Endothelial cell of umbilical vein (primary cell): ENCODE measurements around the gene IQGAP3. TPM values are rescaled to one million over a fixed set of nuclear protein-coding genes. Genes with fewer than 3 reads are reported as not detected.

ENCODE experiments used
- BruUV-seq: library from RNA; stranded (reverse); fragments of 400-500 nt; replicated peaks from 2 replicates; lab custom pipeline; 2021; lab: Mats Ljungman, UMichigan
- CTCF ChIA-PET: fragments of 300-600, 350-600 bp; sonication (Branson Sonifier 250); formaldehyde crosslinking; loops from one replicate; lab custom pipeline; 2021; ENCODE audit warnings: antibody characterized with exemption, inconsistent platforms; lab: Charles Lee
- POLR2A ChIA-PET: fragments of 300-600, 350-600 bp; sonication (Branson Sonifier 250); formaldehyde crosslinking; loops from one replicate; lab custom pipeline; 2021; ENCODE audit warnings: antibody characterized with exemption, inconsistent platforms; lab: Charles Lee
- DNase-seq: peaks from one replicate; pipeline ENCODE4 v3.0.0-alpha.2; 2011; ENCODE audit warnings: low read depth, low spot score
- FAIRE-seq: peaks from 2 replicates; lab custom pipeline; 2011; peaks lifted over from hg19 to GRCh38; lab: Jason Lieb, UNC
- H2AFZ ChIP-seq: 2 replicates; pipeline ENCODE4 v1.6.0; 2012; ENCODE audit warnings: low read depth, low read length, control low read depth, inconsistent platforms
- H3K27ac ChIP-seq: 2 replicates; pipeline ENCODE4 v1.5.1; 2011; ENCODE audit warnings: low read depth, mild to moderate bottlenecking, control low read depth, low read length, moderate library complexity; ENCODE audit not compliant: insufficient read depth
- H3K27me3 ChIP-seq, 2 experiments: 2 replicates each; pipeline versions ENCODE4 v1.6.0 to v1.6.1; 2011; ENCODE audit warnings: low read length in 2 of 2, mixed read lengths in 1 of 2; ENCODE audit not compliant: control insufficient read depth in 2 of 2, insufficient read depth in 2 of 2
- H3K36me3 ChIP-seq, 2 experiments: 2 replicates in 1 of 2; 3 replicates in 1 of 2; pipeline ENCODE4 v1.5.1; 2011; ENCODE audit warnings: low read length in 2 of 2, mild to moderate bottlenecking in 1 of 2, moderate library complexity in 1 of 2; ENCODE audit not compliant: control insufficient read depth in 2 of 2, insufficient read depth in 2 of 2; ENCODE audit errors: extremely low read depth in 1 of 2
- H3K4me1 ChIP-seq: 3 replicates; pipeline ENCODE4 v1.5.1; 2011; ENCODE audit warnings: mild to moderate bottlenecking, low read length; ENCODE audit not compliant: control insufficient read depth, insufficient read depth; ENCODE audit errors: extremely low read depth
- H3K4me2 ChIP-seq: 2 replicates; pipeline ENCODE4 v1.6.1; 2011; ENCODE audit warnings: low read length, control low read depth, mixed read lengths; ENCODE audit not compliant: insufficient read depth
- H3K4me3 ChIP-seq, 3 experiments: fragments of 200-600 bp in 1 of 3; sonication (generic), shearing (Covaris generic) in 1 of 3; replicated peaks in 1 of 3; 2 replicates each; pipeline ENCODE4 v1.5.1; 2011 to 2016; ENCODE audit warnings: control low read depth in 3 of 3, low read length in 3 of 3, mild to moderate bottlenecking in 2 of 3, inconsistent platforms in 1 of 3, low read depth in 1 of 3, moderate library complexity in 1 of 3; ENCODE audit not compliant: insufficient read depth in 1 of 3
- H3K79me2 ChIP-seq: 2 replicates; pipeline ENCODE4 v1.6.0; 2012; ENCODE audit warnings: low read length, inconsistent platforms; ENCODE audit not compliant: control insufficient read depth, insufficient read depth
- H3K9ac ChIP-seq: replicated peaks from 2 replicates; pipeline ENCODE3; 2011; ENCODE audit warnings: low read length, control low read depth; ENCODE audit not compliant: insufficient read depth; ENCODE audit errors: extremely low read depth
- H3K9me1 ChIP-seq: replicated peaks from 3 replicates; pipeline ENCODE4 v1.6.0; 2011; ENCODE audit warnings: mild to moderate bottlenecking, low read length; ENCODE audit not compliant: control insufficient read depth, insufficient read depth; ENCODE audit errors: extremely low read depth
- H3K9me3 ChIP-seq: replicated peaks from 2 replicates; pipeline ENCODE4 v1.5.1; 2012; ENCODE audit warnings: low read length, inconsistent platforms; ENCODE audit not compliant: control insufficient read depth, insufficient read depth
- H4K20me1 ChIP-seq: replicated peaks from 2 replicates; pipeline ENCODE3; 2011; ENCODE audit warnings: mild to moderate bottlenecking, low read length; ENCODE audit not compliant: control insufficient read depth, insufficient read depth; ENCODE audit errors: extremely low read depth
- EZH2 ChIP-seq: IDR thresholded peaks from 2 replicates; pipeline ENCODE4 v1.6.1; 2012; ENCODE audit warnings: borderline replicate concordance, low read depth, mild to moderate bottlenecking, moderate library complexity, low read length, inconsistent platforms; ENCODE audit not compliant: severe bottlenecking
- GATA2 ChIP-seq: IDR thresholded peaks from 2 replicates; pipeline ENCODE4 v1.7.0; 2011; ENCODE audit warnings: low read depth, mild to moderate bottlenecking, moderate library complexity, mixed read lengths, low read length; ENCODE audit not compliant: insufficient read length, insufficient read depth
- JUN ChIP-seq: IDR thresholded peaks from 2 replicates; pipeline ENCODE4 v1.6.1; 2011; ENCODE audit warnings: borderline replicate concordance, low read depth; ENCODE audit not compliant: insufficient read length, insufficient read depth
- MAX ChIP-seq: IDR thresholded peaks from 2 replicates; pipeline ENCODE4 v1.6.1; 2011; ENCODE audit not compliant: insufficient read depth, insufficient read length
- POLR2AphosphoS5 ChIP-seq: IDR thresholded peaks from 2 replicates; pipeline ENCODE4 v1.6.1; 2012; ENCODE audit warnings: low read depth, mild to moderate bottlenecking, control low read depth, low read length, moderate library complexity; ENCODE audit not compliant: insufficient read depth
- dilution Hi-C: fragments of 300-500 bp; cut with MboI; formaldehyde crosslinking; loops from one replicate; pipeline ENCODE4 v1.15.0; 2019; ENCODE audit warnings: low sequenced_read_pairs; ENCODE audit not compliant: extremely low pct_ligation_motif_present
- intact Hi-C: fragments of 100-400 bp; cut with micrococcal nuclease; formaldehyde crosslinking; loops from one replicate; pipeline ENCODE4 v1.10.0; 2022
- polyA plus RNA-seq, 4 experiments: library from polyadenylated mRNA; depleted of rRNA in 3 of 4; stranded (reverse) in 3 of 4; unstranded in 1 of 4; fragments of >200 nt; gene quantifications; 2 replicates each; pipeline versions ENCODE4 v1.2.1 to v1.2.3, GENCODE V29; 2011 to 2012; ENCODE audit warnings: missing spikeins in 1 of 4
- total RNA-seq: library from RNA; stranded (reverse); gene quantifications from 2 replicates; pipeline ENCODE4 v1.2.3, GENCODE V29; 2021

Gene IQGAP3
- total and polyA plus RNA-seq, 2 donors (not counting 3 experiments of a cell fraction or from before 2014, with no cell fraction given) = 28.3 to 60.7 TPM

- H3K9me1 ChIP-seq = no peaks in the 10 kb centered on the region
- peaks cover 92% of the 10 kb centered on the region for H3K79me2 ChIP-seq
- TF ChIP-seq MAX (no peak), POLR2AphosphoS5 (no peak)
- H2AFZ ChIP-seq = no peak overlapping the region
- no peaks in the 10 kb centered on the region for H3K27me3 ChIP-seq
- ChIA-PET CTCF (interaction anchor here (1.7 to 9.6 kb wide), 2 partner anchors 8 to 83 kb away, joined by 3 to 119 read pairs; no protein-coding TSS in a partner anchor), POLR2A (no interaction called here)
- H3K4me1 ChIP-seq = peaks cover 21% of the 10 kb centered on the region
- H3K27ac ChIP-seq = no peak overlapping the region
- BruUV-seq = no TSS peak
- H3K9me3 ChIP-seq = no peaks in the 10 kb centered on the region
- dilution Hi-C loops (no loop called here), intact Hi-C loops (no loop called here)
- H3K4me3 ChIP-seq = no peak overlapping the region
- FAIRE-seq (no peak), DNase-seq (no peak)
- peaks cover 0 to 2% of the 10 kb centered on the region in 2 experiments for H3K36me3 ChIP-seq
- peaks cover under 1% of the 10 kb centered on the region for H4K20me1 ChIP-seq
- H3K9ac ChIP-seq = no peak overlapping the region
- H3K4me2 ChIP-seq = no peak overlapping the region
These were observed 83.7 kb downstream of the IQGAP3 start for GRCh38 chr1:156488566-156489165.

- Histone ChIP-seq H3K27me3 (no peaks in the 10 kb centered on the region), H3K9me1 (no peaks in the 10 kb centered on the region), H2AFZ (no peak overlapping the region), H3K4me1 (peaks cover 21% of the 10 kb centered on the region), H3K4me3 (no peak overlapping the region), H4K20me1 (peaks cover 3% of the 10 kb centered on the region), H3K9ac (no peak overlapping the region), H3K4me2 (no peak overlapping the region), H3K27ac (no peak overlapping the region), H3K36me3 (peaks cover 0 to 1% of the 10 kb centered on the region in 2 experiments), H3K9me3 (no peaks in the 10 kb centered on the region), H3K79me2 (peaks cover 88% of the 10 kb centered on the region)
- CTCF ChIA-PET = no interaction called here
- intact Hi-C loops = no loop called here
- no TSS peak for BruUV-seq
- no peak for TF ChIP-seq GATA2
- no peak for TF ChIP-seq JUN
- no peak for TF ChIP-seq MAX
- TF ChIP-seq EZH2 = no peak
- FAIRE-seq = no peak
- dilution Hi-C loops = no loop called here
- POLR2A ChIA-PET = no interaction called here
- DNase-seq = no peak
These were observed 84.5 kb downstream of the IQGAP3 start for GRCh38 chr1:156487862-156488261.
